SK-N-MC (cell line): ENCODE results near the gene NUDT3.

Experiments used
- EZH2 ChIP-seq: fragments of 200-600 bp; sonication (generic); IDR thresholded peaks from one replicate; pipeline ENCODE4 v1.6.1; 2017; ENCODE audit warnings: antibody characterized with exemption
- FOXP2 ChIP-seq: optimal IDR thresholded peaks from 2 replicates; pipeline ENCODE3; 2011; ENCODE audit warnings: mild to moderate bottlenecking, moderate library complexity; ENCODE audit not compliant: insufficient read depth; ENCODE audit errors: extremely low read length, control extremely low read depth
- POLR2AphosphoS5 ChIP-seq: IDR thresholded peaks from 2 replicates; pipeline ENCODE4 v1.6.1; 2012; ENCODE audit warnings: mild to moderate bottlenecking, low read depth, low read length, borderline replicate concordance

- TF ChIP-seq POLR2AphosphoS5, result no peak
- TF ChIP-seq EZH2, result no peak
- no peak for TF ChIP-seq FOXP2
These were observed 57.6 kb downstream of the NUDT3 start for GRCh38 chr6:34334796-34335416.
